ENCODE results near the gene NHLH1.
"Not testable (repeated sequence)": the region's sequence is repeated elsewhere in the genome, so short reads cannot be mapped to it uniquely, and the experiment has no call there.

The NHLH1 gene

GRCh38 chr1:160384812-160385211 is 17.9 kb downstream of the NHLH1 start:
- not testable (repeated sequence) for DNase-seq

- DNase-seq: not testable (repeated sequence)
Measured at GRCh38 chr1:160388406-160388805, 21.5 kb downstream of the NHLH1 start.

DNA sequence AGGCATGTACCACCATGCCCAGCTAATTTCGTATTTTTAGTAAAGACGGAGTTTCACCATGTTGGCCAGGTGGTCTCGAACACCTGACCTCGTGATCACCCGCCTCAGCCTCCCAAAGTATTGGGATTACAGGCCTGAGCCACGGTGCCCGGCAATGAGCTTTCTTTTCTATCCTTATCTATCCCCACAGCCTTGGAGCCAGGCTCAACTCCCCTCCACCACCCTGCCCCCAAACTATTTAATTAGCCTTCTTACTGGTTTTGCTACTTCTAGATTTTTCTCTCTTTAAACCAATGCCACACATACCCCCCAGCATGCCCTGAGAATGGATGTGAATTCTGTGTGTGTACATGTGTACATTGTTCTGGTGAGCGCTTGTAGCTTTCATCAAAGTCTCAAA is 27.8 kb downstream of the NHLH1 start:
- DNase-seq: no peak

- no peak for DNase-seq
Measured at GRCh38 chr1:160397651-160398050, 30.8 kb downstream of the NHLH1 start.

GRCh38 chr1:160398823-160399222 is 32.0 kb downstream of the NHLH1 start:
- DNase-seq: no peak

DNA sequence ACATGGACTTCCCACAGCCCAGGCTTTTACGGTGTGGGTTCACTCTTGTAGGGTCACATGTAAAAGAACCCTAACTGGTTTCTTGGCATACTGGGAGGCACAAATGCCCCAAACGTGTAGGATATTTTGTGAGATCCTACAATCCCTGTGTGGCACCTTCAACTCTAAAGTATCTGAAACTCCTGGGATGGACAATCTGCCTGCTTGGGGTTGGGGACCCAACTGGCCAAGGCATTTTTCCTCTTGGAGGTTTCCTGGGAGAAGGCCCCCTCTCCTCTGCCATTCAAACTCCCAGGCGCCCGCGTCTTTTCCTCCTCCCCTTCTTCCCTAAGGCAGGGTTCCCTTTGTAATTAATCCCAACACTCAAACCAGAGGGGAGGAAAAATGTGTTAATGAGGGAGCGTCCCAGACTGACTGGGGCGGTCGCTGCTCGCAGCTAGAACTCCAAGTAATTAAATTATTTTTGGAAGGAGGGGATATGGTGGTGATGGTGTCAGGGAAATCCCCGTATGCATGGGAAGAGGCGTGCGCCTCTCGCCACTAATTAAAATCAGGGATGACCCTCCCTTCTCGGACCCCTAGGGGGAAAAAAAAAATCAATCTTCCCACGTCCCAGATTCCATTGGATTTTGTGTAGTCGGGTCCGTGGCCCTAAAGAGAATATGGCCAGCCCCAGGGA is 32.8 kb downstream of the NHLH1 start:
- no peak for DNase-seq

DNA sequence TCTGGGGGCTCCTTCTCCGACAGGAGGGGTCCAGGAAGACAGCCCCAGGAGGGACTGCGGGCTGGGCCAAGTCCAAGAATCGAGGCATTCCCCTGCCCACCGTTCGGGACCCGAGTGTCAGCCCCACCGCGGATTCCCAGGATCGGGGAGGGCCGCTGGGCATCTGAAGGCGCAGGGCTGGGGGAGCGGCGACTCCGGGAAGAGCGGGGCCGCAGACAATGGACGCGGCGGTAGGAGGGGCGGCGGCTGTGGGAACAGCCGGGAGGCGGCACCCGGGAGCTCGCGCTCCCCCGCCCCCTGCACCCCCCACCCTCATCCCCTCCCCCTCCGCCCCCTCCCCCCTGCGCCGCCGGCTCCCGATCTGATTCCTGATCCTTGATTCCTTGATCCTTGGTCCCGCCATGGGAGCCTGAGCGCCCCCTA is 33.4 kb downstream of the NHLH1 start, which contains the start of gene VANGL2:
Gene VANGL2 (plus strand): TSS at position 342 of the 423 bp plus-strand sequence. CDS start 15,274 bp downstream, outside the sequence.
- DNase-seq: peak; percentile 29

DNA sequence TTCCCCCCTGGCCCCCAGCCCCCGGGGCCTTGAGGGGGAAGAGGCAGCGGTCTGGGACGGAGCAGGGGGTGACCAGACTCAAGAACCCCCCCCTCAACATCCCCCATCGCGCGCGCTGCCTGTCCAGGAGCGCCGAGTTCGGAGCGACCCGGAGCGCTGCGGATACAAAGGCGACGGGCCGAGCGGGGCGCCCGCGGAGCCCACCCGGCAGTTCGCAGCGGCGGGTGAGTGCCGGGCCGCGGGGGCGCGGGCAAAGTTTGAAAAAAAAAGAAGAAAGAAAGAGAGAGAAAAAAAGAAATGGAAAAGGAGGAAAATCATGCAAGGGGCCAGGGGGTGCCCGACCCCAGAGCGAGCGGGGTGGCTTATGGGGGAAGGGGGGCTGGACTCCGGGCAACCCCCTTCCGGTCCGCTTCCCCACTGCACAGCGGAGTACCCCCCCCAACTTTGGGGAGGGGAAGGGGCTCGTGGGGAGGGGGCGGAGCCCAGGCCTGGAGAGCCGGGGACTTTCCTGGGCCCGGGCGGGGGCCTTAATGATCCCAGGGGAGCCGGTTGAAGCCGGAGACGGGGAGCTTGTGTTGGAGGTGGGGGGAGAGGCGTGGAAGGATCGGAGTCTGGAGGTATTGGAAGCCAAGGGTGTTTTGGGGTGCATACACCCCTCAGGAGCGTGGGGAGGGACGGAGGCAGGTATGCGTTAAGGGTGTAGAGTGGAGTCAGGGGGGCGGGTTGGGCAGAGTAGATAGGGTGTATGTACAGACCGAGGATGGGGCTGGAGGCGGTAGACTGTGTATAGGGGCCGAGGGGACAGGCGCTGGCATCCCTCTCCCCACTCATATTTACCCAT is 34.0 kb downstream of the NHLH1 start:
- DNase-seq: no peak

GRCh38 chr1:160401487-160401805 is 34.6 kb downstream of the NHLH1 start:
- no peak for DNase-seq

GRCh38 chr1:160402001-160402795 is 35.3 kb downstream of the NHLH1 start:
- no peak for DNase-seq

DNA sequence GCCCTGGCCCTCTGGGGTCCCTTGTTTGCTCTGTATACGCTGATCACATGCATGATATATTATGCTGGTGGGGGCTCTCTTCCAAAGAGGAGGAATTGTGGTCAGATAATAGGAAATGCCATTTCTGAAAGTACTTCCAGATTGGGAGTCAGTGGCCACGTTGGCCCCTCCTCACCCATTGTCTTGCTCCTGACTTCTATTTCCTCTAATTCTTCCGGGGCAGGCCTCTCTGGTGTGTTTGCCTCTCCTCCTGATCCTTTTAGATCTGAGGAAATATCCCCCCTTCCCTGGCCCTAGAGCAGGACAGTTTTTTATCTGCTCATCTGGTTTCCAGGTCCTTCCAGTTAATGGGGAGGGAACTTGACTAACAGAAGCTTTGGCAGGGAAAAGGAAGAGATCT is 36.4 kb downstream of the NHLH1 start:
- DNase-seq: no peak

DNA sequence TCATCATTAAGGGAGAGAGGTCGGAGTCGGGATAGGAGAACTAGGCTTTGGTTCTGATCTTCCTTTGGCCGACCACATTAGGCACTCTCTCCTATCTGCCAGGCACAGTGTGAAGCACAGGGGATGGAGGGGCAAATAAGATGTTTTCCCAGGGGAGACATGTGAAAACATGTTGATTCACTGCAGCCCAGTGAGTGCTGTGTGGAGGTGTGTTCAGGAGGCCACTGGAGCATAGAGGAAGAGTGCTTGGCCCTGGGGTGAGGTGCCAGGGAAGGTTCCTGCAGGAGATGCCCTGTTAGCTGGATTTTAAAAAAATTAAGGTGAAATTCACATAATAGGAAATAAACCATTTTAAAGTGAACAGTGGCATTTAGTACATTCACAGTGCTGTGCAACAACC is 37.2 kb downstream of the NHLH1 start:
- no peak for DNase-seq

- DNase-seq: no peak
Measured at GRCh38 chr1:160405331-160405877, 38.5 kb downstream of the NHLH1 start.

DNA sequence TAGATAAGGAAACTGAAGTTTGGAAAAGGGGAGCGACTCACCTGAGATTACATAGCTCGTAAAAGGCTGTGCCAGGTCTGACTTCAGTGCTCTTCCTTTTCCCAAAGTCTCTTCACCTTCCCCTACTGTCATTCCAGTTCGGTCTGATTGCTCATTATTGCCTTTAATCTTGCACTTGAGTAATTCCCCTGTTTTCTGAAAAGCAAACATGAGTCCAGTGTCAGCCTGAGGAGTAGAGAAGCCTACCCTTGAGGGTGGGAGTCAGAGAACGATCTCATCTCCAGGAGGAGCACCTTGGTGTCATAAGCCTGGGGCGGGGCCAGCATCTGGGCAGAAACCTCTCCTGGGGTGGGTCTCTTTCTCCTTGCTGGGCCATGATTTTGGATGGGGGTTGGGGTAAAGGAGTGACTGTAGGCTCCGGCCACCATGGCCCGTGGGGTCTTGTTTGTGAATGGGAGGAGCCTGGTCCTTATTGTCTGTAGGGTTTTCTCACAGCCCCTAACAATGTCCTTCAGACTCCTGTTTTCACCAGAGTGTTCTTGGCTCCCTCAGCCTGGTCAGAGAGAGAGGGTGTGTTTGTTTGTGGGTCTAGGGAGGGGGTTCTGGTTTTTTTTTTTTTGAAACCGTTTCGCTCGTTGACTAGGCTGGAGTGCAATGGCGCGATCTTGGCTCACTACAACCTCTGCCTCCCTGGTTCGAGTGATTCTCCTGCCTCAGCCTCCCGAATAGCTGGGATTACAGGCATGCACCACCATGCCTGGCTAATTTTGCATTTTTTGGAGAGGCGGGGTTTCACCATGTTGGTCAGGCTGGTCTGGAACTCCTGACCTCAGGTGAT is 39.5 kb downstream of the NHLH1 start:
- DNase-seq: no peak

DNA sequence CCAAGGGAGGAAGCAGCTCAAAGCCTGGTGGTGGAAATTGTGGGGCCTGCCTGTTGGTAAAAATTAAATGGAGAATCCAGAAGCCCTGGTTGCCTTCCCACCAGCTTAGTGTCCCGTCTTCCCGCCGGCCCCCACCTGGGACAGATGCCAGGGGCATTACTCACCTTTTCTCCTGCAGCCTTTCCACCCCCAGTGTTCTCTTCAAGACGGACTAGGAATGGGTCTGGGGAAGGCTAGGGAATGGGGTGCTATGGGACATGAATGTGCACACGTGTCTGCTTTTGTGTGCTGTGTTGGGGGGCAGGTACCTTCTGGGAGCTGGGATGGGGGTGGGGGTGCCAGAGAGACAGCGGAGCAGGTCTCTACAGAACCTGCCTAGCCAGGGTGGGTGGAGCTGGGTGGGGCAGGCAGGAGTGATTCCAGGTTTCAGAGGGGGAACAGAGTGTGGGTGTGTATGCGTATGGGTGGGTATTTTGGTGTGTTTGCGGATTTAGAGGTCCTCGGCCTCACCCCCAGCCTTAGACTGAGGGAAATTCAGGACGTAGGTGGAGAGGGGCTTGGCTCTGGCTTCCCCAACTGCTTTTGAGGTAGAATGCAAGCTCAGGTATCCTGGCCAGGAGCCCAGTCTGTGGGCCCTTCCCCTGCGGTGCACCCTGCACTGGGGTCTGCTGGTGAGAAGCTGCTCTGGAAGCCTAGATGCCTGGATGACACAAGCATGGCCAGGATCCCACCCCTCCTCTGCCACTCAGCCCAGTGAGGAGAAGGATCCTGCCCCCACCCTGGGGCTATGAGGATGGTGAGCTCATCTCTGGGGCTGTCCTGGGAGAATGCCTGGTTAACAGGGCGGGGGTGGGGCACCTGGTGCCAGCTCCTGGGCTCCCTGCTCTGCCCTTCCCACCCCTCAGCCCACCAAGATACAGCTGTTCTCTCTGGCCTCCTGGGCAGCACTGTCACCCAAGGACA is 41.2 kb downstream of the NHLH1 start:
- DNase-seq: no peak

DNA sequence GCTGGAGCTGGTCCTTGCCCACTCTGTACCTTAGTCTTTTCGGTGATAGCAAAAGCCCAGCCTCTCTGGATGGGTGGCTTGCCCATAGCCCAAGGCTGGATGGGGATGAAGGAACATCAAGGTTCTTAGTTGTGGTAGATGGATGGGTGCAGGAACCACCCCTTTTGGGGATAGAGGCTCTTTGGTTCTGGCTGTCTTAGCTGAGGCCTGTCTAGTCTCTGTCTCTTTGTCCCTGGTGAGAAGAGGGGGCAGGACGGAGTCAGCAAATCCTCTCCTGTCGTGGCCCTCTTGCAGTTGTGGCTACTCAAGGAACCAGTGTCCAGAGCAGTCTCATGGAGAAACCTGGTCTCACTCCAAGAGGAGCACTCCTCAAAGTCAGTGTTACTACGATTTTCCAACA is 42.0 kb downstream of the NHLH1 start:
- no peak for DNase-seq

- no peak for DNase-seq
Measured at GRCh38 chr1:160409486-160409885, 42.6 kb downstream of the NHLH1 start.

DNA sequence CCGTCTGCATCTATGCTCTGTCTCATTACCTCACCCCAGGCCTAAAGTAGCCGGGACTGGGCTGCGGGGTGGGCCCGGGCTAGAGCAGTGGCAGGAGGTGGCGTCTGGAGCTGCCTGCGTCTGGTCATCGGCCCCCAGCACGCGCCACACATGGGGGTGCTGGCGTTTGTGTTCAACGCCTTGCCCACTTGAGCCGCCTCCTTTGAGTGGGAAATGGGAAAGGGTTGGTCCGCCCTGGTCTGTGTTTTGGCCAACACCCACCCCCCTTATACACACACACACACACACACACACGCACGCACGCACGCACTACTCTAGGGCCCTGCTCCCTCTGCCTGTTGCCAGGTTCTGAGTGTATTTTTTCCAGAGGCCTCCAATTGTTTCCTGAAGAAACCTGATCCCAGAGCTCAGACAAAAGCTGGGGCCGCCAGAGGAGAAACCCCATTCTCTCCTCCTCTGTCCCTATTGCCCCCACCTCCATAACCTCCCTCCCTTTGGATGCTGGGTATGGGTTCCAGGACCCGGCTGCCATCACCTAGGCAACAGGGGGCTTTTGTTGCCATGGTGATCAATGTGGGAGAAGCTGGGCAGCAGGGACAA is 43.6 kb downstream of the NHLH1 start:
- DNase-seq: peak; percentile 20

- DNase-seq: no peak
Measured at GRCh38 chr1:160411271-160412027, 44.6 kb downstream of the NHLH1 start.

DNA sequence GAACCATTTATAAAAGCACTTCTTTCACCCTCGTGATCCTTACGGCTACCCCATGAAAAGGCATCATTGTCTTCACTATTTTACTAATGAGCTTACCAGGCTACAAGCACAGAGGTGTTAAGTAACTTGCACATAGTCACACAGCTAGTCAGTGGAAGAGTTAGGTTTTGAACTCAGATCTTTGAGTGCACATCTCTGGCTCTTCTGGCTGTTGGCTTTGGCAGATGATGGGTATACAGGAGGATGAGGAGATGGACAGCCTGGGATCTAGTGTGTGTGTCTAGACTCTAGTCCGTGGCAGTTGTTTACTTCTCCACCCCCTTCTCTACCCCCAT is 45.1 kb downstream of the NHLH1 start:
- DNase-seq: no peak

Measured in NCI-H187 treated with DMSO at 0.1 percent for 48 hours (cell line).